Motor neuron (in vitro differentiated cells): ENCODE results near the gene CAPRIN1. TPM values are rescaled to one million over a fixed set of nuclear protein-coding genes. Genes with fewer than 3 reads are reported as not detected.
A peak's percentile ranks its signal among the peaks of the same experiment; 100 is the strongest.

Experiments used
- ATAC-seq, 8 experiments: fragments of 200-7000 bp; cut with Tn5 transposase; replicated peaks in 6 of 8; 2 replicates each; pipeline ENCODE4 v1.8.0; 2021; ENCODE audit warnings: mild to moderate bottlenecking in 8 of 8, moderate library complexity in 8 of 8
- H3K27ac ChIP-seq, 2 donors: fragments of 250-450 bp; sonication (Bioruptor Pico); 2 replicates each; pipeline ENCODE4 v1.9.0; 2021; ENCODE audit warnings: antibody characterized with exemption in 2 of 2, mild to moderate bottlenecking in 2 of 2, moderate library complexity in 1 of 2
- H3K4me1 ChIP-seq, 2 donors: fragments of 250-450 bp; sonication (Bioruptor Pico); replicated peaks in 1 of 2; 2 replicates each; pipeline ENCODE4 v1.6.1; 2021; ENCODE audit warnings: antibody characterized with exemption in 2 of 2, mild to moderate bottlenecking in 2 of 2, moderate library complexity in 1 of 2
- H3K4me3 ChIP-seq, 5 donors: fragments of 250-450 bp; sonication (Bioruptor Pico); 2 replicates each; pipeline ENCODE4 v1.9.0; 2021; ENCODE audit warnings: antibody characterized with exemption in 5 of 5, mild to moderate bottlenecking in 5 of 5, moderate library complexity in 4 of 5
- WGBS, 10 experiments: fragments of 450-650 bp; shearing (Covaris generic); methylation state at CpG; one replicate each; pipeline ENCODE4 v1.0.0; 2022; 5-methylcytosine and 5-hydroxymethylcytosine counted together
- in situ Hi-C, 9 experiments: fragments of 400-800 bp; cut with MboI; loops; one replicate each; pipeline ENCODE4 v1.15.0; 2021; ENCODE audit warnings: low sequenced_read_pairs in 9 of 9, low pct_unique_long_range_greater_than_20kb in 2 of 9; ENCODE audit not compliant: unreplicated experiment in 9 of 9
- total RNA-seq, 8 experiments: library from RNA; unstranded; fragments of 300-600 nt; gene quantifications; 2 replicates each; pipeline versions ENCODE4 v1.2.3 to v1.2.4, GENCODE V29; 2022

Gene CAPRIN1, protein sequence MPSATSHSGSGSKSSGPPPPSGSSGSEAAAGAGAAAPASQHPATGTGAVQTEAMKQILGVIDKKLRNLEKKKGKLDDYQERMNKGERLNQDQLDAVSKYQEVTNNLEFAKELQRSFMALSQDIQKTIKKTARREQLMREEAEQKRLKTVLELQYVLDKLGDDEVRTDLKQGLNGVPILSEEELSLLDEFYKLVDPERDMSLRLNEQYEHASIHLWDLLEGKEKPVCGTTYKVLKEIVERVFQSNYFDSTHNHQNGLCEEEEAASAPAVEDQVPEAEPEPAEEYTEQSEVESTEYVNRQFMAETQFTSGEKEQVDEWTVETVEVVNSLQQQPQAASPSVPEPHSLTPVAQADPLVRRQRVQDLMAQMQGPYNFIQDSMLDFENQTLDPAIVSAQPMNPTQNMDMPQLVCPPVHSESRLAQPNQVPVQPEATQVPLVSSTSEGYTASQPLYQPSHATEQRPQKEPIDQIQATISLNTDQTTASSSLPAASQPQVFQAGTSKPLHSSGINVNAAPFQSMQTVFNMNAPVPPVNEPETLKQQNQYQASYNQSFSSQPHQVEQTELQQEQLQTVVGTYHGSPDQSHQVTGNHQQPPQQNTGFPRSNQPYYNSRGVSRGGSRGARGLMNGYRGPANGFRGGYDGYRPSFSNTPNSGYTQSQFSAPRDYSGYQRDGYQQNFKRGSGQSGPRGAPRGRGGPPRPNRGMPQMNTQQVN
- 100 to 1,000 TPM; 181 to 382 (median 230) TPM for total RNA-seq

DNA sequence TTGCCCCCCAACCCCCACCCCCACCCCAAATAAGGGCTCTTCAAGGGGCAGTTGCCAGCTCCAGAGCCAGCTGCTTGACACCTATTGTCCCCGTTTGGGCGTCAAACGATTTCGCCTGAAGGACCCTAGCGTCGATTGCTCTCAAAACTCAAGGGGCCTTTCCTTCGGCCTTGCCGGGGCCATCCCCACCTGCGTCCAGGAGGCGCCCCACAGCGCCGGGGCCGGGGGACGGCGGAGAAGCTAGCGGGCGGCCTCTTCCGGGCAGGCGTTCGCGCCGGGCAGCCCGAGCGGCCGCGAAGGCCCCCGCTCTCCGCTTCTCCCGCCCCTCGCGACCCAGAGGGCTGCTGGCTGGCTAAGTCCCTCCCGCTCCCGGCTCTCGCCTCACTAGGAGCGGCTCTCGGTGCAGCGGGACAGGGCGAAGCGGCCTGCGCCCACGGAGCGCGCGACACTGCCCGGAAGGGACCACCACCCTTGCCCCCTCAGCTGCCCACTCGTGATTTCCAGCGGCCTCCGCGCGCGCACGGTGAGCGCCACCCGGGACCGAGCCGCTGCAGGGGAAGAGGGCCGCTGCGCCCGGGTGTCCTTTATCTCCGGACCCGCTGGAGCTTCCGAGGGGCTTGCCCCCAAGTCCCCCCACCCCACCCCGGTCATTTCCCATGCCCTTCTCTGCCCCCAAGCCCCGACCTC is at the start of gene CAPRIN1:
Gene CAPRIN1, plus strand, starts transcription at position 383 of the 687 bp plus-strand sequence. CDS start 690 bp downstream, outside the sequence.
- peak within 1 kb of the TSS; percentile 99 to 100 for H3K27ac ChIP-seq
- H3K4me1 ChIP-seq: peaks cover 15 to 26% of the 10 kb centered on the region in 2 donors
- H3K4me3 ChIP-seq: peak within 1 kb of the TSS; percentile 85 to 96 (median 91)
- no CpG with 5 or more reads among the region's 64 CpGs for WGBS, 10 experiments
- in situ Hi-C loops: no loop called here
- ATAC-seq: peak; percentile 74 to 87 (median 84)

DNA sequence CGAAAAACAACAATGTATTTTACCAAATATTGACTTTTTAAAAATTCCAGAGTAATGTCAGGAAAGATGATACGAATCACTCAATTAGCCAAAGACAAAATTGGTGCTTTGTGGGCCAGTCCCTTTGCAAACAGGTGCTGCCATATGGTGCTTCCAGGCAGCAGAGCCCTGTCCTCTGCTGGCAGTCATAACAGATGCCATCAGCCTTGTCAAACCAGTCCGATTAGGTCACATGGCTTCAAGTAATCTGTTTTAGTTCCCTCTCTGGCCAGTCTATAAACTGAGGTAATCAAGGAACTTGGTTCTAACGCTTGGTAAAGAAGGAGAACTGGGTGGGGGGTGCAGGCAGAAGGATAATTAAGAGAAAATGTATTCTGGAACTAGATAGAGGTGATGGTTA is 49.1 kb upstream of the CAPRIN1 start:
- in situ Hi-C loops: no loop called here
- ATAC-seq: no peak
- no peak overlapping the region for H3K27ac ChIP-seq
- no peak overlapping the region for H3K4me3 ChIP-seq
- H3K4me1 ChIP-seq: no peaks in the 10 kb centered on the region
- 0 to 100% (median 64%) methylated on average over 1 to 4 of the region's 4 CpGs; no CpG with 5 or more reads in 1 of the 10 experiments for WGBS, 10 experiments

DNA sequence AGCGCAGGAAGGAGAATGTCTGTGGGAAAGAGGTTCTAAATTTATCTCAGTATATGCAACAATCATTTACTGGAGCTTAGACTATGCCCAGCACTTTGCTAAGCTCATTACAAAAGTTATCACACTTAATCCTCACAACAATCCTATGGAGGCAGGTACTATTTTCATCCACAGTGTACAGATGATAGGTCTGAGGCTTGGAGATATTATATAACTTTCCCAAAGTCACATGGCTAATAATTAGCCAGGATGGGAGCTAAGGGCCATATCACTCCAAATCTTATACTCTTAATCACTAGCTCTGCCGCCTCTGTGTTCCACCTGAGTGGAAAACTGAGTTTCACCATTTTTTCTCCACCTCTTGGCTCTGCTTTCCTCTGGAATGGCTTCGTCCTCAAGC is 47.3 kb upstream of the CAPRIN1 start:
- ATAC-seq: no peak
- WGBS, 10 experiments: 45 to 100% (median 80%) methylated on average over 1 to 2 of the region's 3 CpGs; no CpG with 5 or more reads in 3 of the 10 experiments
- in situ Hi-C loops: no loop called here
- H3K27ac ChIP-seq: no peak overlapping the region
- H3K4me3 ChIP-seq: no peak overlapping the region
- H3K4me1 ChIP-seq: no peaks in the 10 kb centered on the region

DNA sequence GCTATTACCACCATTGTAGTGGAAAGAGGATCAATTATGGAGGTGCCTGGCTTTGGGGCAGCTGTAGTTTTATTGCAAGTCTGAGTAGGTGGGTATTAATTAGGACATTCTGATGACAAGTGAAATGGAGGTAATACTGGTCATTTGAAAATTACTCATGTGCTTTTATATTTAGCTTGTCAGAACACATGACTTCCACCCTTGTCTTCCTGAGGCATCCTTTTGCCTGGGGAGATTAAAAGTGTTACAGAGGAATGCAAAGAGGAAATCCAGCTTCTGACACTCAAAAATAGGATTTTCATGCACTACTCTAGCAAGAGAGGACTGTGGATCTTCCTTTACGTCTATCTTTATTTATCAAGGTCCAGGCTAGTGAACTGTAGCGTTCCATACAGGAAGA is 44.7 kb upstream of the CAPRIN1 start:
- Histone ChIP-seq H3K4me3 (no peak overlapping the region), H3K27ac (no peak overlapping the region), H3K4me1 (no peaks in the 10 kb centered on the region)
- peak in 1 of 8 experiments; percentile 42 for ATAC-seq
- in situ Hi-C loops: no loop called here
- WGBS, 10 experiments: 19 to 100% (median 62%) methylated on average over 1 to 2 of the region's 2 CpGs; no CpG with 5 or more reads in 2 of the 10 experiments

DNA sequence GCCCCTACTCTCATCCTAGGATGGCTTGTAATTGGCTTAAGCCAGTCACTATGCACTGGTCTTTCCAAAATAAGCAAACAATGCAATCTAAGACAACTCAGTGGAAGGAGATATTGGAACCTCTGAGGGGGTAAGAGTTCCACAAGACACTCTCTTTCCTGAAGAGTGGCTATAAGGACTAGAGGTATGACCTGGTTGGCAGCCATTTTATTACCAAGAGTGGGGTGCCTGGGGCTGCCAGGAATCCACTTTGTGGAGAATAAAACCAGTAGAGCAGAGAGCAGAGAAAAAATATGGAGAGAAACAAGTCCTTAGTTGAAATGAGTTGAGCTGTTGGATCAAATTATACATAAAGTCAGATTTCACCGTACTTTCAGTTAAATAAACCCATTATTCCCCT is 38.8 kb upstream of the CAPRIN1 start:
- 38 to 100% (median 75%) methylated on average over 1 of the region's 1 CpG; no CpG with 5 or more reads in 1 of the 10 experiments for WGBS, 10 experiments

DNA sequence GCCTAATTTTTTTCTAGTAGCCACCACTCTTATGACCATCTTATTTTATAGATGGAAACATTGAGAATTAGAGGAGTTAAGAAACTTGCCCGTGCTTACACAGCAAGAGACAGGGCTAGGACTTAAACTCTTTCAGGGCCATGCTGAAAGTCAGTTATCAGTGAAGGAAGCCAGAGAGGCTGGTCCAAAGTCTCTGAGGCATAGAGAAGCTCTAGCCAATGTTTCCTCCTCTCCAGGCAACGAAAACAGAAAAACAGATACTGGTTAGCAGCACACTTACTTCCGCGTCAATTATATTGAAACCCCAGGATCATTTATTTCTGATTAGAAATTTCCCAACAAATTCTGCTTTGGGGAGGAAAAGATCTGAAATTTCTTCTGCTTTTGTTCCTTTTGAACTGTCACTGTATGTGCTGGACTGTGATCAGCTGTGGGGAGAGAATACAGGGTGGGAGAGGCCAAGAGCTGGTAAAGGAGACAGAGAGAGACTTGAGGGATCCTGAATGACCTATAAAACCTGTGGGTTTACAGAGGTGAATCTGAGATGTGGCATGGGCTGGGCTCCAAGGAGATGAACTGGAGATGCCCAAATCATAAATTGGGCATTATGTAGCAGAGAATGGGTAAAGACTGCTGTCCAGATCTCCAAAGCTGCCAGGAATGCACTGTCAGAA is 37.5 kb upstream of the CAPRIN1 start:
- Histone ChIP-seq H3K27ac (no peak overlapping the region), H3K4me3 (no peak overlapping the region), H3K4me1 (no peaks in the 10 kb centered on the region)
- ATAC-seq: no peak
- WGBS, 10 experiments: 4 to 95% (median 86%) methylated on average over 1 to 4 of the region's 4 CpGs; no CpG with 5 or more reads in 2 of the 10 experiments
- in situ Hi-C loops: no loop called here

More for the DNA sequence above, 38.8 kb upstream of the CAPRIN1 start:
- H3K27ac ChIP-seq: no peak overlapping the region
- in situ Hi-C loops: no loop called here
- no peak for ATAC-seq
- no peak overlapping the region for H3K4me3 ChIP-seq
- no peaks in the 10 kb centered on the region for H3K4me1 ChIP-seq

DNA sequence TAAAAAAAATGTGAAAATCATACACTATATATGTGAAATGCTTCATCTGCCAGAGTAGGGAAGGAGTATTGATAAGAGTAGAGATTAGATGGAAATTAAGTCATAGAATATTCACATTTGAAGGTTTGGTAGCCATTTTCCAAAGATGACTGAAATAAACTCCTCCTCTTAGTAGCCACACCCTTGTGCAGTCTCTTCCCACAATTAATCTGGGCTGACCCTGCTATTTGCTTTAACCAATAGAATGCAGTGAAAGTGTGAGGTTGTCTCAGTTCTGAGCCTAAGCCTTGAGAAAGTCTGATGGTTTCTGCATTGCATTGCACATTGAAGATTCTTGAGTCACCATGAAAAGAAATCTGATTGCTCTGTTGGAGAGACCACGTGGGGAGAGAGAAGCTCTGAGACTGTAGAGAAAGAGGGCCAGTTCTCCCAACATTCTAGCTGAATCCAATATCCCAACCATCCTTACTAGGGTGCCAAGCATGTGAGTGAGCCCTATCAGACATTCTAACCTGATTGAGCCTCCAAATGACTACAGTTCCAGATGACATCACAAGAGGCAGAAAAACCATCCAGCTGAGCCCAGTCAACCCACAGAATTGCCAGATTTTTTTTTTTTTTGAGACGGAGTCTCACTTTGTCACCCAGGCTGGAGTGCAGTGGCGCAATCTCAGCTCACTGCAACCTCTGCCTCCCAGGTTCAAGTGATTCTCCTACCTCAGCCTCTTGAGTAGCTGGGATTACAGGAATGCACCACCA is 29.4 kb upstream of the CAPRIN1 start:
- in situ Hi-C loops: no loop called here
- peak in 1 of 8 experiments; percentile 30 for ATAC-seq
- Histone ChIP-seq H3K27ac (no peak overlapping the region), H3K4me1 (no peaks in the 10 kb centered on the region), H3K4me3 (no peak overlapping the region)
- 0 to 100% (median 10%) methylated on average over 1 to 2 of the region's 3 CpGs; no CpG with 5 or more reads in 4 of the 10 experiments for WGBS, 10 experiments

DNA sequence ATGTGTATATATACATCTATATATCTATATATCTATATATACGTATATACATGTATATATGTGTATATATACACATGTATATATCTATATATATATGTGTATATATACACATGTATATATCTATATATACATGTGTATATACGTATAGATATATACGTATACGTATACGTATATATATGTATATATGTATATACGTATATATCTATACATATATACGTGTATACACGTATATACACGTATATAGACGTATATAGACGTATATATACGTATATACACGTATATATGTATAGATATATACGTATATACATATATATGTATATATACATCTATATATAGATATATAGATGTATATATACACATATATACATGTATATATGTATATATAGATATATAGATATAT is 25.1 kb upstream of the CAPRIN1 start:
- ATAC-seq: no peak
- no peak overlapping the region for H3K4me3 ChIP-seq
- H3K27ac ChIP-seq: no peak overlapping the region
- 46 to 100% (median 60%) methylated on average over 1 to 6 of the region's 14 CpGs; no CpG with 5 or more reads in 6 of the 10 experiments for WGBS, 10 experiments
- in situ Hi-C loops: no loop called here
- peaks cover 0 to 8% of the 10 kb centered on the region in 2 donors for H3K4me1 ChIP-seq

DNA sequence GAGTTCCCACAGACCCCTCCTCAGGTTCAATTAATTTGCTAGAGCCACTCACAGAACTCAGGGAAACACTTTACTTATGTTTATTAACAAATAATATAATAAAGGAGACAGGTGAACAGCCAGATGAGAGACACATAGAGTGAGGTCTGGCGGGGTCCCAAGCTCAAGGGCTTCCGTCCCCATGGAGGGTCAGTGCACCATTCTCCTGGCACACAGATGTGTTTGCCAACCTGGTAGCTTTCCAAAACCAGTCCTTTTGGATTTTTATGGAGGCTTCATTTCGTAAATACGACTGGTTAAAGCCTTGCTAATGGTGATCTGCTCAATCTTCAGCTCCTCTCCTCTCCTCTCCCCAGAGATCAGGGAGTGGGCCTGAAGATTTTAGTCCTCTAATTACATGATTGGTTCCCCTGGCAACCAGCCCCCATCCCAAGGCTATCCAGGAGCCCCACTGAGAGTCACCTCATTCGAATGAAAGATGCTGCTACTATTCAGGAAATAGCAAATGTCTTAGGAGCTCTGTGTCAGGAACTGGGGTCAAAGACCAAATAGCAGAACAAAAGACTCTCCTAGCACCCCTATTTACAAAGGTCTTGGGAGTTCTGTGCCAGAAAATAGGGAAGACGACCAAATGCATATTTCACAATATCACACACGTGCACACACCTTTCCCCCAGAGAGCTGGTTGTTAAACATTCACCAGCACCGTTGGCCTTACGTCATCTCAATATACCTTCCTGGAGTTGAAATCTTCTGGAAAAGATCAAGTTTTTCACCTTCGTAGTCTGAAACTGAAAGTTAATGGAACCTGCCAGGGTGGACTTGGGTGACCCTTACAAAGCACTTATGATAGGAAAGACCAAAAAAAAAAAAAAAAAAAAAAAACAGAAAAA is 23.8 kb upstream of the CAPRIN1 start:
- no peak overlapping the region for H3K4me3 ChIP-seq
- H3K4me1 ChIP-seq: peaks cover 0 to 8% of the 10 kb centered on the region in 2 donors
- in situ Hi-C loops: no loop called here
- WGBS, 10 experiments: 47 to 90% (median 70%) methylated on average over 2 to 7 of the region's 10 CpGs
- ATAC-seq: no peak
- no peak overlapping the region for H3K27ac ChIP-seq

DNA sequence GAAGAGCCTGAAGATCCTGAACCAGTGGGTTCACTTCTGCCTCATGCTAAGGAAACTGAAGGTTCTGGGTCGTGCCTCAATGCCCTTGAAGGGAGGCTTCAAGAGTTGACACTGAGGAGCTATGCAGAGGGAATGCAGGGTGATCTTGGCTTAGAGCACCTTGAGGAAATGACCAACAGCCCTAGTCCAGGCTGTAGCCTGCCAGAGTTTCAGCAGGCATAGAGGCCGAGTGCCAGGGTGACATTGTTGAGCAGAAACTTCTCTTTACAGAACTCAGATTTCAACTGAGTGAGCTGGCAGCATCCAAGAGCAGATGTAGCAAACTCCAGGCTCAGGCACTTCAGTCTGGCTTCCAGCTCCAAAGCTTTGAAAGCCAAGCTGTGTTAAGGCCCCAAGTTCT is 23.1 kb upstream of the CAPRIN1 start:
- 0 to 85% (median 31%) methylated on average over 1 to 2 of the region's 2 CpGs; no CpG with 5 or more reads in 2 of the 10 experiments for WGBS, 10 experiments
- no peak for ATAC-seq
- in situ Hi-C loops: no loop called here

DNA sequence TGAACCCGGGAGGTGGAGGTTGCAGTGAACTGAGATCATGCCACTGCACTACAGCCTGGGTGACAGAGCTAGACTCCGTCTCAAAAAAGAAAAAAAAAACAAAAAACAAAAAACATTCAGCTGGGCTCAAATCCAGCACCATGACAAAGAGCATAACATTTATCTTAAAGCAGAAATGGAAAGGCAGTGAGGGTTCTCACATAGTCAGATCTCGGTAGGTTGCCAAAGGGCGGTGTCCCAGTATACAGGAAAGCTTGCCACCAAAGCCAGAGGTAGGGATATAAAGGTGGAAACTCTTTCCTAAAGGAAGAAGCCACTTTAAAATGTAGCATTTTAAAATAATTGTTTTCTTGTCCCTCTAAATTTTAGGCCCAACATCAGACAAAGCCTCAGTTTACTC is 22.4 kb upstream of the CAPRIN1 start:
- no peak overlapping the region for H3K27ac ChIP-seq
- H3K4me1 ChIP-seq: peaks cover 0 to 8% of the 10 kb centered on the region in 2 donors
- 40 to 100% (median 90%) methylated on average over 1 to 2 of the region's 4 CpGs; no CpG with 5 or more reads in 3 of the 10 experiments for WGBS, 10 experiments
- ATAC-seq: peak in 1 of 8 experiments; percentile 45
- in situ Hi-C loops: no loop called here
- H3K4me3 ChIP-seq: no peak overlapping the region

More for the DNA sequence above, 23.1 kb upstream of the CAPRIN1 start:
- Histone ChIP-seq H3K4me1 (peaks cover 0 to 8% of the 10 kb centered on the region in 2 donors), H3K27ac (no peak overlapping the region), H3K4me3 (no peak overlapping the region)
